GM21423 (cell line): ENCODE data around the gene SMIM21.

Source experiments
- ATAC-seq: cut with Tn5 transposase; IDR thresholded peaks from one replicate; pipeline ENCODE4 v1.9.1; 2021; ENCODE audit warnings: mild to moderate bottlenecking, moderate library complexity; ENCODE audit not compliant: unreplicated experiment

The SMIM21 gene

DNA sequence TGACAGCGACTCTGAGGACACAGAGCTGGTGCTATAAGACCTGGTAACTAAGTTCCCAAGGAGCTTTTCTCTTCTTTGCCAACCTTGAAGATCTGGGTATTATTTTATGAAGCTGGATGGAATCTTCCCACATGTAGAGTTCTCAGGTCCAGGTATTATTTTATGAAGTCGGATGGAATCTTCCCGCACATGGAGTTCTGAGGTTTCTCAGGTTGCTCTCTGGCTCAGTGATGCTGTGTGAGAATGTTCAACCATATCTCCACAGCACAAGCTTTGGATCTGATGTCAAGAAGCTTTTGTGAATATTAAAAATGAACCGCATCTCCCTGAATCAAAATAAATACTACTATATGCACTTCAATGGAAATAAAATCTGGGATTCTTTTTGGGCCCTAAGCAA lies at the start of gene SMIM21:
Gene SMIM21, minus strand, starts transcription at position 101 of the 400 bp plus-strand sequence. CDS start 140 bp downstream, outside the sequence.
- ATAC-seq: no peak

DNA sequence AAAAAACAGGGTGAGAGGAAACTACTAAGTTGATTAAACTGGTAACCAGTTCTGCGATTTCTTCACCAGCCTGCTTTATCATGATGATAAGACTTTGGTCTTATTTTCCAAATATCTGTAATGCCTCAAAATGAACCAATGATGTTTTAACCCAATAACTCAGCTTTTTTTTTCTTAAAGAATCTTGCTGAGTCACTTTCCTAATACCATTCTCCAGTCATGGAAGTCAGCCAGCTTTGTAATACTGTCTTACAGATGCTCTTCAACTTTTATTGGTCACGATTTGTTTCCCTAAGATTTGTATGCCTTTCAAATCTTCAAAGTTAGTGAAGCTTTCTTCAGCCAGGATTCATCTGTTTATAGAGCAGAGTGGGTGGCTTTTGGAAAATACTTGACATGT lies 47.7 kb upstream of the SMIM21 start:
- no peak for ATAC-seq

DNA sequence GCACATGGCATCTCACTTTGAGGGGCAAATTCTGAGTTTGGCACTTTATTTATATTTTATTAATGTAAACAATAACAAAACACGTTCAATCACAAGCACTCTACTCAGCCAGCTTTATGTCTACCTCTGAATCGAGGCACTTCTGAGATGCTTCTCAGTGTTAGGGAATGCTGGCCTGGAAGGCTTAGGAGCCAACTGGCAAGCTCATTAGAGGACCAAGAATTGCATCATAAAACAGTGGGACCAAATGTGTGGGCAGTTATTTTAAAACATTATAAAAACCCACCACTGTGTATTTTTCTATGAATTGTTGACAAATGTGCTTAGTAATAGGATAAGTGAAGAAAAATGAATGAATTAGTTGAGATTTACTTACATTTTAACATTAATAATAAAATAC lies 46.8 kb upstream of the SMIM21 start:
- ATAC-seq: no peak

DNA sequence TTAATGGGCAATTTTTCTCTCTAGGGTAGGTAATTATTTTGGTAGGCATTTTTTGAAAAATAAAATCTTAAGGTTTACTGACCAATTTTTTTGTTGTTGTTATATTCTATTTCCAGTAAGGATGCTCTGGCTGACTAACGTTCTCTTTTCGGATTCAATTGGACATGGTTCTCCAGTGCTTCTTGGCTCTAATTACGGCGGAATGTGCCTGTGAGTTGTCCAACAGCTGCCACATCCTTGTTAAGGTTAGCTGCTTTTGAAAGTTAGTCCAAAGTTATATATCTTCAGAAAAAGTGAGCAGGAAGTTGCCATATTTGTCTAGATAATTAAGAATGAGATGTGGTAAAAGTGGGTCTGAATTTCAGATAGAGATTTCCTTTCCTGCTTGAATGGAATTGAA lies 45.8 kb upstream of the SMIM21 start:
- no peak for ATAC-seq

DNA sequence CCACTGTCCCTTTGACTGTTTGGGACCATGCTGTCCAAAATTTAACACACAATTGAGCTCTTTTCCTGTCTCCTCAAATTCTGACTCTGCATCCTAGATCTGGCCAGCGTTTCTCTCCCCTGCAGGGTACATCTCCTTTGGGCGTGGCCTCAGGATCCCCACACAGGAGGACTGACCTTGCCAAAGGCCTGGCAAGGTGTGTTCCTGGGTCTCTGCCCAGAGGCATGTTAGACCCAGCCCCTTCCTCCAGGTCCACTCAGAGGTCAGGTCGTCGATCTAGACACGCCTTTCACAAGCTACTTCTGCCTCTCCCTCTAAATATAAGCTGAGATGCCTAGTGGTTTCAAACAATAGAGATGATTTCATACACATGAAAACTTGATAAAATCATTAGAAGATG lies 45.4 kb upstream of the SMIM21 start:
- ATAC-seq: no peak

DNA sequence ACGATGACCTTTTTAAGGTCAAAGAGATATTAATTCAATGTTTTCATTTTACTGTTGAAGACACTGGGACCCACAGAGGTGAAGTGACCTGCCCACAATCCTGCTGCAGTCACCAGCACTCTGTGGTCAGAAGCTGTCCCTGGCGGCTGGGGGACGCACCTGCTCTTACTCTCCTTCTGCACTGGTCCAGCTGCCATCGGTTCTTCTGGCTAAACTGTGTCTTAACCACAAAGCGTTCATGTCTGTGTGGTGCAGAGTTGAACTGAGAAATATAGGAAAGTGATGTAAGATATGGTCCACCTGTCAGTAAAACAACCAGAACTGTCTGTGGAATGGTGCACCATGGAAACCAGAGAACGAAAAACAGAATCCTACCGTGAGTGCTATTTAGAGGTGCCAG lies 44.9 kb upstream of the SMIM21 start:
- ATAC-seq: no peak

DNA sequence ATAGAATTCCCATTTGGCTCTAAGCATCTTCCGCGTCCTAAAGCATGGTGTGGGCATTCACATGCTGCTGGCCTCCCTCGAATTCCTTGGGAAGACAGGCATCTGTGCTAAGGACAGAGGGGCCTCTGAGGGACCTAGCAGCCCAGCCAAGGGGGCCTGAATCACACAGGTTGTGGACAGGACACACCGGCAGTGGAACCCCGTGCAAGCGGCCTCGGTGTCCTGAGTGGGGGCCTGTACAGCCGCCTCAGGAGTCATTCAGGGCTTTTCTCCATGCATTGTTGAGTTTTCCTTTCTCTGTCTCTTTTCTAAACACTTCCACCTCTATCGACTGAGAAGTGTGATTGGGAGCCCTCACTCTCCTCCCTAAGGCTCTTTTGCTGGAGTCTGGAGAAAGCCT lies 44.3 kb upstream of the SMIM21 start:
- no peak for ATAC-seq

DNA sequence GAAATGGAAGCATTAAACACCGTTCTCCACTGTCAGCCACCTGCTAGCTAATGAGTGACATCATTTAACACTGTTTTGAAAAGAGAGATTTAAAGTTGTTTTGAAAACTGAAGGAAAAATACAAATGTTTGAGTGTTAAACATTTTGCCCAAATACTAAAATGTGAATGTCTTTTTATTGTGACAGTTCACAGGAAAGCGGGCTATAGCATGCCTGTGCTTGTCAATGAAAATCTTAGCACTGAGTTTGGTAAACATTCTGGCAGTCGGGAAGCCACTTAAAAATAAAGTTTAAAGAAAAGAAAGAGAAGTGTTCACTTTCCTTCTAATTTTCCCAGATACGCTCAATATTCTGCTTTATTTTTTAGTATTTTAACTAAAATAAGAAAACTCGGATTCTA lies 40.3 kb upstream of the SMIM21 start:
- no peak for ATAC-seq

DNA sequence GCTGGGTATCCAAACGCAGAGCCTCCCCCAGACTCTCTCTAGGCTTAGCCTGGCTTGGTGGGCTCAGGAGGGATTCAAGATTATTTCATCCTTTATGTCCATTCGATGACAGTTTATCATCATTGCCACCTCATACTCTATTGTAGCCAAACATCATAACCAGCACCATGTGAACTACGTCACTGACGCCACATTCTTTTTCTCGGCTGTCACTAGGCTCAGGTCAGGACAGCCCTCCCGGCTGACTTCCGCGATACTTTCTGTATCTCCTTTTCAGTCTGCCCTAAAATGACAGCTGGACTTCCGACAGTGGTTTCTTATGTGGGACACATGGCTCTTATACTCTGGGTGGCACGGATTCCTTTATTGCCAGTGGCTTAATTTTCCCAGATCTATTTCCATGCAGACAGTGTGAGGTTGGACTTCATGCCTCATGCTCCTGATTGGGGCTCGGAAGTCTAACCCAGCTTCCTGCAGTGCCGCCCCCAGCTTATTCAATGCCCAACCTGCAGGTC lies 39.8 kb upstream of the SMIM21 start:
- ATAC-seq: no peak

DNA sequence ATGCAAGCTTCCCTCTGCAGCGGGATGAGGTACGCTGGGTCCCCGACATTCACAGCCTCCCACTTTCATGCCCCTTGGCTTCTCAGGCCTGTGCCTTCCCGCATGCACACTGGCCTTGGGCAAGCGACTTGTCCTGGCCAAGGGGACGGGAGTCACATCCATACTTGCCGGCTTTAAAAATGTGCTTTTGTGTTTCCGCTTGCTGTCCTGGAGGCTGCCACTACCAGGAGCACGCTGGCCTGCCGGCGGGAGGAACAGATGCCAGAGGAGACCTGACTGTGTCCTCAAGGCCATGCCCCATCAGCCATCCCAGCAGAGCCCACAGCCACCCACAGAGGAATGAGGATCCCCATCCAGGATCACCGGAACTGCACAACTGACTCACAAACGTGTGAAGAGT lies 36.9 kb upstream of the SMIM21 start:
- no peak for ATAC-seq

DNA sequence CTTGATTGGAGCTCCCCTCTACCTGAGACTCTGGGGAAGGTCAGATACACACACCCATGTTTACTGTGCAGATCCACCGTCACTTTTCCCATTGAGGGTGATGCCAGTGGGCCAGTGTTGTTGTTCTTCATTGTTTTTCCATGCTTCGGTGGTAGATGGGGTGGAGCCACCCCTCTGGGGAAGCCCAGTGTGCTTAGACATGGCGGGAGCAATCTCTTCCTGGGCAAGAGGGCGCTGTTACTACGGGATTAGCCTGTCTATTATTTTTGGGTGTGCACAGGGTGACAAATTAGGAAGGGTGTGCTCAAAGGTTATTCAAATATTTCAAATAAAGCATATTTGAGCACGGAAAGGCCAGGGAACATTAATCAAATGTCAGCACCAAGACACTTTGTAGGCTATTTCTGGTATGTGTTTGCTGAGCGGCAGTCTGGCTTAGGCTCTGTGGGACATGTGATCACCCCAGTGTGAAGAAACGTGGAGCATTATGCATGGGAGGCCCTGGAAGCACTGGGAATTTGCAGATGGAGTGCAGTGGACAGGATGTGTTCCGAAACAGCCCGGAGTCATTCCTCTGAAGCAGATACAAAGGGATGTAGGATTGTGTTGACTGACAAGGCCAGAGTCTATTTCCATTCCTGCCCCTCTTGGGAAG lies 34.8 kb upstream of the SMIM21 start:
- ATAC-seq: no peak

DNA sequence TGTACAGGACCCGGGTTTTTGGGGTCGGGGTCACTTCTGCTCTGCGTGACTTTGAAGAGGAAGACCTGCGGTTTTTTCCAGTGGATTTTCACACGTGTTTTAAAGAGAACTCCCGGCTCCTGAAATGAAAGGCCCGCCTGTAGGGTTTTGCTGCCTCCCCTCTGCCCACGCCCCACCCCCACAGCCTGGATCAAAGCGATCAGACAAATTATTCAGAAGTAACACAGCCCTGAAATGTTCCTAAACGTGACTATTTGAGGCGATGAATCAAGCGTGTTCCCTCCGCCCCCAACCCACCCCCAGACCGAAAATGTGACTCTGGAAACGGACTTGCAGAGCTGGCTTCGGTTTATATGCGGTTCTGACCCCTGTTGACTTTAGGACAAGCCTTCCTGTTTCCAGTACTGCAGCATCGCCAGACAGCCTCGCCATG lies 28.7 kb upstream of the SMIM21 start:
- no peak for ATAC-seq

DNA sequence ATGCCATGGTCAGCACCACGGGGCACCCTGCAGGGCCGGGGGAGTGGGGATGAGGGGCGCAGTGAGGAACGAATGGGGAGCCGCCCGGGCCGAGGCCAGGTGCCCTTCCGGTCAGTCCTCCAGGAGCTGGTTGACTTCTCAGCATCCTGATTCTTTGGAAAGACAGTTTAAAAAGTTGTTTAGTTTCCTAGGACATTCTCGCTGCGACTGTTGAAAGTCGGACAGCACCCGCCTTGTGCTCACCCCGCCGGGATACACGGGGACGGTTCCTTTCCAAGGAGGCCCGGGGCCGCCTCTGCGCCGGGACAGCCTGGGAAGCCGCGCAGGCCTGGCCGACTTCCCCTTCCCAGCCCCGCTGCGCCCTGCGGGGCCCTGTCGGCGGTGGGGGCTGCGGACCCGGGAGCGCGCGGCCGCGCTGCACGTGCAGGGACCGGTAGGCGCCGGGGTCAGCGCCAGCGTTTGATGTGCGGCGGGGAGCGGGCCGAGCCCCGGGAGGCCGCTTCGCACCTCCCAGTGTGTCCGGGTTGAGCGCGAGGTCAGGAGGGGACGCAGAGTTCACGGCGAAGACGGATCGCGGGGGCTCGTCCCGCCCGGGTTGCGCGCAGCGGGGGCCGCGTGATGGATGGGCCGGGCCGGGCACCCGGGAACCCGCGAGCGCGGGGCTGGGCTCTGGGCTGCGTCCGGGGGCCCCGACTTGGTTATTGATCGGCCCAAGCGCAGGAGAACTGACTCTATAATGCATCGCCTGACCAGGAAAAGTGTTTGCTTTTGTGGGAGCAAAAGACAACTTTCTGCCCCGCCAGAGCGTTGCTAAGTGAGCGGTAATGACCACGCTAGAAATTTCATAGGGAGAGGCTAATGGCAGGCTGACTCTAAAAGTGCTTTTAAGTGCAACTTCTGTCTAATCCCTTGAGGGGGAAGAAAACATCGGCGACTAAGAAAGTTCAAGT lies 28.0 kb upstream of the SMIM21 start:
- no peak for ATAC-seq

DNA sequence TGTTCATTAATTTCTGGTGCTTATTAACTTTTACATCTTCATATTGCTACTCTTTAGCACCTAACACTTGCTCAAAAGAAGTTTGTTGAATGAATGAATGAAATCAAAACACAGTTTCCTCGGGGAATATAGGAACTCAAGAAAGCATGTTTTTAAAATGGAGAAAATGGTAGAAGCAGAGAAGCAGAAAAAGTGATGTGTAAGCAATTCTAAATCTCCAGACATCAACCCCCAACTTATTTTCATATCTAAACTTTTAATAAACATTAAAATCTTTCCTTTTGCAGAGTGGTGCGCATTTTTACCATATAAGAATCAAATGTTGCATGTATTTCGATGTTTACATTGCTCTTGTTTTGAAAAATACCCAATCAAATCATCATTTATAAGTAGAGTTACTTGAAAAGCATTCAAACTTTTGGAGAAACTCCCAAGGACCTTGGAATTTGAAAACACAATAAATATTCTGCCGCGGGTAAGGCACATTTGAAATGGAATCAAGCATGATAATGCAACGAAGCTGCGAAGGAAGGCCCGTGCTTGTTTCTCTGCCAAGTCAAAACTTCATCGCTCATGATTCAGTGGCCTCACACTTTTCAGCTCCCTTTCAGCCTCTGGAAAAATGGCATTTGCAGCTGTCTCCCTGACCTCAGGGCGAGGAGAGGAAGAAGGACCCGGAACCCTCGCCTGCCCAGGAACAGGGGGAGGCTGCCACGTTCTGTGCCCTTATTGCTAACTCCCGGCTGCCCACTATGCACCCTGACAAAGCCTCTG lies 26.7 kb upstream of the SMIM21 start:
- no peak for ATAC-seq

DNA sequence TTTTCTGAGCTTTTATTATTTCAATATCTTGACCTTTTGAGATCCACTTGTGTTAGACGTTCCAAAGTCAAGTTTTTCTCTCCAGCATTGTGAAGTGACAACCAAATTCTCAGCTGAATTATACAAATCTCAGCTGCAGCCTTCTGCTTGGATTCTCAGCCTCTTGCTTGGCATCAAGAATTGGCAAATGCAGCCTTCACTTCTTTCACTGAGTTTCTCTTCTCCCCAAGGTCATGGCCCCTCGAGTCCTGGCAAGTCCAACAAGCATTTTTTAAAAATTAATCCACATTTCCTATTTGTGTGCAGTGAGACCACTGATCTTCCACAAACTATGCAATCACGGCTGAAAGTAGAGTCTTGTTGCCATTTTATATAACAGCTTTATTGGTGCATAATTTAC lies 23.4 kb upstream of the SMIM21 start:
- no peak for ATAC-seq

DNA sequence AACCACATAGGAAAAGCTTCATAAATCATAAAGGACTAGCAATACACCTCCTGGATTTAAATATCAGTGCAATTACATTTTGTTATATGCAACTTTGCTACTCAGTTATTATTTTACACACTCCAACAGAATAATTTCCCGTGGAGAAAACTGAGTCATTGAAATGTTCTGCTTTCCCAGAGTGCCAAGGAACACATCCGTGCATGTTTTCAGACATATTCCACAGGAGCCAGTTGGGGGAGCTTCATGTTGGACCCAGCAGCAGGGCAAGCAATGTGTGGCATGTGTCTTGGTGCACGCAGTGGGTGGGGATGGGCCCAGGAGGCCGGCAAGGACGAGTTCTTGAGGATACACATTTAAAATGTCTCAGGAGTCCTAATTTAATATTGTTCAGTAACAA lies 14.4 kb upstream of the SMIM21 start:
- no peak for ATAC-seq

DNA sequence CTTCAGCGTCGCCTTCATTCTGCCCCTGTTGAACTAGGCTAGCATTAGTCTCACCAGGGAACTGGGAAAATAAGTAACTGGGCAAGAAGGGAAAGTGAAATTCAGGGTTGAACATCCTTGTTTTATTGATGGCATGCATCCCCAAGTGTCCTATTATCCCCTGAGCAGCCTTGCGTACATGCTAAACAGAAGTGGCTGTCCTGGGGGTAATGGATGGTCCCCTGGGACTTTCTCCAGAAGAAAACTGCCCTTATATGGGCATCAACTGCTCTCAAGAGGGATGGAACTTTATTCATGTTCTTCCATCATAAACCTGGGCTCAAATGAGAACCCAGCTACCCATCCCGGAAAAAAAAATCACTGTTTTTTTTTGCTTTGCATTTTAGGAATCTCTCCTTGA lies 11.8 kb upstream of the SMIM21 start:
- ATAC-seq: no peak

DNA sequence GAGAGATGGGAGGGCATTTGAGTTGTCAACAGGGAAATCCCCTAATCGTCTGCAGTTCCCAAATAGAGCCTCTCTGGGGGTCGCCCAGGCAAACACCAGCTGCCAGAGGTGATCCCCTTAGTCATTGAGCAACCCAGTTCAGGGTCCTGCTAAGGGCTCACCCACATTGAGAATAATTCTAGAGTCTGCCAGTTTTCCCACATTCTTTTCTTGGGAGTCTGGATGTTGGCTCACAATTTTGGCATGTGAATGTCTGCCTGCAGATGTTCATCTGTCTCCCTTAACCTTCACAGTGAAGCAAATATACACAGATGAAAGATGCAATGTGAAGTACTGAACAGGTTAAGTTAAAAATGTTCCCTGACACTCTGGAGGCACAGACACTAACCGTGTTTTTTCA lies 11.4 kb upstream of the SMIM21 start:
- no peak for ATAC-seq

DNA sequence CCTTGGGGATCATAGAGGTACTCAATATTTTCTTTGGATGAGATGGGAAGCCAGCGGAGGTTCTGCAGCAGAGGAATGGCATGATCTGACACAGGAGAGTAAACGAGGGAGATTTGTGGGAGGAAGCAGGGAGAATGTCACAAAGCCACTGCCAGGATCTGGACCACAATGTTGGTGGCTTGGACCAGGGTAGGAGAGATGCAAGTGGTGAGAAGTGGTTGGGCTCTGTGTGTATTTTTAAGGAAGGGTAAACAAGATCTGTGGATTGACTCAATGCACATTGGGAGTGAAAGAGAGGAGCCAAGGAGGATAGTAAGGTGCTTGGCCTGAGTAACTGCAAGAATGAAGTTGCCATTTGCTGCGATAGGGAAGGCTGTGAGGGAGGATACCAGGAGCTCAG lies 10.5 kb upstream of the SMIM21 start:
- ATAC-seq: no peak

DNA sequence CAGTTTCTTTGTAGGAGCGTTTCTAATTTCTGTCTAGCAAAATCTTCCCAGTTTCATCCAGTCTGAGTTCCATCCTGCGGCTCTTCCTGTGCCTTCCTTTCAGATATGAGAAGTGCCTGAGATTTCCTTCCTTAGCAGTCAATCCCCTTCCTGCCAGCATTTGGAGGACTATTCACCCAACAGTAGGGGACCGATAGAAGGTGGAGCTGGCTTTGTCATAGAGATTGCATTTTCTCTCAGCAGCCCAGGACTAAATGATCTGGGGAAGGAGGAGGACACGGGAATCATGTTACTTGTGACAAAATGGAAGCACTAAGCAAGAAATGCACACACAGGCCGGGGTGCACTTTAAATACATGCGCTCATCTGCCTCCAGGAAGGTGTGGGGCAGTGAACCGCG lies 5.6 kb upstream of the SMIM21 start:
- no peak for ATAC-seq

DNA sequence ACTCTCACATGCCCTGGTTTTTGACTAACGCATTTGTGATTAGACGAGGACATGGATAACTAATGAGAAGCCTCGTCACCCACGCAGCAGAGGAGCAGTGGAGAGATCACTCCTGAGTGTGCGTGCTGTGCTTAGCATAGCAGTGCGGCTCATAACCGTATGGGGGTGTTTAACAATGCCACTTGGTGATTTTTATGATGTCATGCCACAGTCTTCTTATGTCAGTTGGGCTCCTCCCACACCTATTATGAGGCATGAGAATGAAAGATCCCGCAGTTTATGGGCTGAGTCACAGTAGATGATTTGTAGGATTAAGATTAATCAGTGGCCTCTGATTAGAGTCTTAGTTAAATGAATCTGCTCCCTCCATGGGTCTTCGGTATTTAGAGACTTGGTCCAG lies 2.5 kb upstream of the SMIM21 start:
- ATAC-seq: no peak
